ENCODE measurements around the gene CPED1. TPM values are rescaled to one million over a fixed set of nuclear protein-coding genes. Genes with fewer than 3 reads are reported as not detected.

CPED1 gene
- total RNA-seq, 2 donors from 2014 or later = 5.3 to 7.3 TPM

DNA sequence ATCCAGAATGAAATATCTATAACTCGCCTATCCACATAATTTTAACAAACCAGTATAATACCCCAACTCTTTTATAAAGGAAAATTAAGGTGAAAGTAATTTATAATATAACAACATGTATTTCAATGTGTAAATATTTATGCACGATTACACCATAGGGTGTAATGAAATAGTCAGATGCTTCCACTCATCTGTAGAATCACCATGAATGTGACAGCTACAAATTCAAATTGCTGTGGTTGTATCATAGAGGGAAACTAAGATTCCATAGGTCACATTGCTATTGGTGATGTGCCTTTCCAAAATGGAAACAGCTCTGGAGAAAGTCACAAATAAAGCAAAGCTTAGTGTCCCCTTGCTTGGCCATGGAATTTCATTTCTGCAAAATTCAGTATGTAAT, 95.7 kb downstream of the CPED1 start:
- ATAC-seq = no peak
- Histone ChIP-seq H3K4me1 (no peaks in the 10 kb centered on the region), H3K36me3 (replicated peaks in 1 of 2; ENCODE audit: insufficient read depth in 1 of 2, low read depth in 2 of 2) (no peaks in the 10 kb centered on the region), H3K9me3 (no peaks in the 10 kb centered on the region), H3K27ac (no peak overlapping the region), H3K4me3 (no peak overlapping the region), H3K27me3 (no peaks in the 10 kb centered on the region)
- WGBS, 2 donors = 9 to 23% methylated on average over 2 of the region's 2 CpGs
- no peak for DNase-seq
- TF ChIP-seq POLR2A (IDR thresholded peaks at IDR 0.05) = no peak
- TF ChIP-seq, protein P1, sequence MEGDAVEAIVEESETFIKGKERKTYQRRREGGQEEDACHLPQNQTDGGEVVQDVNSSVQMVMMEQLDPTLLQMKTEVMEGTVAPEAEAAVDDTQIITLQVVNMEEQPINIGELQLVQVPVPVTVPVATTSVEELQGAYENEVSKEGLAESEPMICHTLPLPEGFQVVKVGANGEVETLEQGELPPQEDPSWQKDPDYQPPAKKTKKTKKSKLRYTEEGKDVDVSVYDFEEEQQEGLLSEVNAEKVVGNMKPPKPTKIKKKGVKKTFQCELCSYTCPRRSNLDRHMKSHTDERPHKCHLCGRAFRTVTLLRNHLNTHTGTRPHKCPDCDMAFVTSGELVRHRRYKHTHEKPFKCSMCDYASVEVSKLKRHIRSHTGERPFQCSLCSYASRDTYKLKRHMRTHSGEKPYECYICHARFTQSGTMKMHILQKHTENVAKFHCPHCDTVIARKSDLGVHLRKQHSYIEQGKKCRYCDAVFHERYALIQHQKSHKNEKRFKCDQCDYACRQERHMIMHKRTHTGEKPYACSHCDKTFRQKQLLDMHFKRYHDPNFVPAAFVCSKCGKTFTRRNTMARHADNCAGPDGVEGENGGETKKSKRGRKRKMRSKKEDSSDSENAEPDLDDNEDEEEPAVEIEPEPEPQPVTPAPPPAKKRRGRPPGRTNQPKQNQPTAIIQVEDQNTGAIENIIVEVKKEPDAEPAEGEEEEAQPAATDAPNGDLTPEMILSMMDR (IDR thresholded peaks at IDR 0.05) = no peak
- intact Hi-C loops (cut with DNase I) = no loop called here

DNA sequence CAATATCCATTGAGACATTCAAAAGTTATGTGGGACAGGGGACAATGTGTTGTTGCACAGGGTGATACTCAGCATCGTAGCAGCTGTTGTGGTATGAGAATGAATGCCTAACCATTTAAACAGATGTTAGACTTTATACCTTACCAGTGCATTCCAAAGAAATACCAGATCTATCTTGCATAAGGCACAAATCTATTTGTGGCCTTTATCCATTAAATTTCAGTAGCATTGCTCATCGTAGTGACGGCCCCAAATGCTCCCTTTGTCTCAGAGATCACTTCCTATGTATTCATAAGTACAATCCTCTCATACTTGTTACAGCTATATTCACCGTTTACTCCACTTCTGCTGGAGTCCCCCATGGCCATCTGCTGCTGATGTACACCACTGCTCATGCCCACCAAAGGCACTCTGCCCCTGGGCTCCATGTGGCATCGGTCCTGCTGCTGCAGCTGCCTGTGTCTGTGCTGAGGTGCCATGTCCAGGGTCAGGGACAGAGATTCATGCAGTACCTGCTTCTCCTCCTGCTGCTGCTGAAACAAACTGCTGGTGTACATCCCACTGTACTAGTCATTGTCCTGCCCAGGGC, 96.3 kb downstream of the CPED1 start:
- H3K4me1 ChIP-seq = no peaks in the 10 kb centered on the region
- ATAC-seq = no peak
- intact Hi-C loops (cut with DNase I) = no loop called here
- H3K4me3 ChIP-seq = no peak overlapping the region
- no peaks in the 10 kb centered on the region for H3K36me3 ChIP-seq (replicated peaks in 1 of 2; ENCODE audit: insufficient read depth in 1 of 2, low read depth in 2 of 2)
- DNase-seq = peak in 1 of 4 donors; percentile 3
- TF ChIP-seq, protein P1 (IDR thresholded peaks at IDR 0.05) = no peak
- TF ChIP-seq POLR2A (IDR thresholded peaks at IDR 0.05) = no peak
- 69 to 73% methylated on average over 5 of the region's 5 CpGs for WGBS, 2 donors
- no peaks in the 10 kb centered on the region for H3K9me3 ChIP-seq
- no peak overlapping the region for H3K27ac ChIP-seq
- no peaks in the 10 kb centered on the region for H3K27me3 ChIP-seq

DNA sequence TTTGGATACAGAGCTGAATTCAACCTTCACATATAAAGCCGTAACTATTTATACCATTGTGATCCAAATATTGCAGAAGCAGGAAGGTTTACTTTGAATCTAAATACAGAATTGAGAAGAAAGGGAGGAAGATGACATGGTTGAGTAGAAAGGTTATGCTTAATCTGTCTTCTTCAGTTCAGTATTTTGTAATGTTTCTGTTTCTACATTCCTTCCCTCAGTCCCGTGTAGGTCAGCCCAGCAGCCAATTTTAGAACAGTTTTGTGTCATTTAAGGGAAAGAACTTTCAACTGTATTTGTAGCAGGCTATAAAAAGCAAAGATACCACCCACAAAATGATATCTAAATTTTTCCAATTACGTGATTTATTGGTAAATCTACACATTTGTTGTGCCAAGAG, 97.4 kb downstream of the CPED1 start:
- Histone ChIP-seq H3K27ac (no peak overlapping the region), H3K27me3 (no peaks in the 10 kb centered on the region), H3K9me3 (no peaks in the 10 kb centered on the region), H3K4me3 (no peak overlapping the region), H3K36me3 (replicated peaks in 1 of 2; ENCODE audit: insufficient read depth in 1 of 2, low read depth in 2 of 2) (no peaks in the 10 kb centered on the region), H3K4me1 (no peaks in the 10 kb centered on the region)
- DNase-seq (no peak), ATAC-seq (peak; percentile 35)
- intact Hi-C loops (cut with DNase I) = no loop called here
- TF ChIP-seq, protein P1 (IDR thresholded peaks at IDR 0.05) = no peak
- TF ChIP-seq POLR2A (IDR thresholded peaks at IDR 0.05) = no peak
- 37 to 45% methylated on average over 3 of the region's 3 CpGs for WGBS, 2 donors

DNA sequence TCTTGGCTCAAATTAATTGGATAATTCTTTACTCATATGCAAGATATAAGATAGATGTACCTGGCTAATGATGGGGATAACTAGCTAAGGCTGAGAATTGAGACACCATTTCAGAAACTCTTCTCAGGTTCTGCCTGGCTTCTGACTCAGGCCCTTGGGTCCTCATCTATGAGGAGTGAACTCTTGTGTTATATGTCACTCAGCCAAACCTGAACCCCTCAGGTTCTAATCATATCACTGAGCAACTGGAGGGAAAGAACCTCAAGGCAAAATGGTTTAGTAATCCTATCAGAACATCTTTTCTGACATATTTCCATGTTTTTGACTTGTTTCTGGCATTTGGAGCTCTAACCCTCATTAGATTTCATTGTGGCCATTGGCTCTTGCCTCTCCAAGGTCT, 100.4 kb downstream of the CPED1 start:
- no peaks in the 10 kb centered on the region for H3K9me3 ChIP-seq
- H3K27ac ChIP-seq = no peak overlapping the region
- no peaks in the 10 kb centered on the region for H3K36me3 ChIP-seq (replicated peaks in 1 of 2; ENCODE audit: insufficient read depth in 1 of 2, low read depth in 2 of 2)
- TF ChIP-seq, protein P1 (IDR thresholded peaks at IDR 0.05) = no peak
- TF ChIP-seq POLR2A (IDR thresholded peaks at IDR 0.05) = no peak
- H3K4me1 ChIP-seq = no peaks in the 10 kb centered on the region
- DNase-seq = no peak
- intact Hi-C loops (cut with DNase I) = no loop called here
- no peak for ATAC-seq
- no peaks in the 10 kb centered on the region for H3K27me3 ChIP-seq
- H3K4me3 ChIP-seq = no peak overlapping the region

DNA sequence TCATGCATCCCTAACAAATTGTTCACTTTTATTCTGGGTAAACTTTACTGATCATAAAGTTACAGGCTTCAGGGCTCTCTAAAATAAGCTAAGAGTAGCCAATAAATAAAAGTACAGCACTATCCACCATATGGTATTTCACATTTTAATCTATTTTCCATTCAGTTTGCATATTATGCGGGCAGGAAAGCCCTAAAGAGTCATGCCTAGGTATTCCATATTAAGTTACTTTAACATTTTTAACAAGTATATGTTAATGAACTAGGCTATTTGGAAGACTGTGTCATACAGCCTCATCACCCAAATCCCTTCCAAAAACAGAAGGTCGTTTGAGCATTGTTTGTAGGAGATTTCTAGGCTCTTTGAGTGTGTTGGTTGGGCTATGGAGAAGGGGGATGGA, 106.3 kb downstream of the CPED1 start:
- H3K27ac ChIP-seq = no peak overlapping the region
- intact Hi-C loops (cut with DNase I) = no loop called here

More for the DNA sequence above, 106.3 kb downstream of the CPED1 start:
- Histone ChIP-seq H3K9me3 (no peaks in the 10 kb centered on the region), H3K27me3 (no peaks in the 10 kb centered on the region), H3K36me3 (replicated peaks in 1 of 2; ENCODE audit: insufficient read depth in 1 of 2, low read depth in 2 of 2) (no peaks in the 10 kb centered on the region), H3K4me3 (no peak overlapping the region), H3K4me1 (no peaks in the 10 kb centered on the region)
- no peak for TF ChIP-seq POLR2A (IDR thresholded peaks at IDR 0.05)
- TF ChIP-seq, protein P1 (IDR thresholded peaks at IDR 0.05) = no peak
- DNase-seq (no peak), ATAC-seq (no peak)
- WGBS, 2 donors = 31 to 38% methylated on average over 2 of the region's 2 CpGs

Data from body of pancreas (tissue), 4 donors.